Loucy (cell line): ENCODE results near the gene POU2F2.

Experiments
- H2AFZ ChIP-seq: fragments of 200-600 bp; sonication (generic); 2 replicates; pipeline ENCODE4 v1.6.0; 2016; ENCODE audit warnings: antibody characterized with exemption, mild to moderate bottlenecking, low read length, moderate library complexity
- H3F3A ChIP-seq: fragments of 200-600 bp; 2 replicates; pipeline ENCODE4 v1.6.0; 2016; ENCODE audit warnings: antibody characterized with exemption, low read depth, mild to moderate bottlenecking
- H3K27me3 ChIP-seq: fragments of 200-600 bp; sonication (generic); 2 replicates; pipeline ENCODE4 v1.6.1; 2014; ENCODE audit warnings: low read length, mild to moderate bottlenecking; ENCODE audit not compliant: insufficient read depth, poor library complexity, severe bottlenecking
- H3K36me3 ChIP-seq: fragments of 200-600 bp; sonication (generic); 2 replicates; pipeline ENCODE4 v1.6.1; 2016; ENCODE audit warnings: low read length; ENCODE audit not compliant: insufficient read depth
- H3K4me1 ChIP-seq: fragments of 200-600 bp; sonication (generic); 2 replicates; pipeline ENCODE4 v1.5.1; 2014; ENCODE audit warnings: low read length, mild to moderate bottlenecking; ENCODE audit not compliant: insufficient read depth, poor library complexity, severe bottlenecking
- H3K4me2 ChIP-seq: fragments of 200-600 bp; sonication (generic); 2 replicates; pipeline ENCODE4 v1.6.0; 2014; ENCODE audit warnings: antibody characterized with exemption, low read length, low read depth, mild to moderate bottlenecking; ENCODE audit not compliant: poor library complexity, severe bottlenecking
- H3K4me3 ChIP-seq: fragments of 200-600 bp; sonication (generic); 2 replicates; pipeline ENCODE4 v1.5.1; 2014; ENCODE audit warnings: low read length, mild to moderate bottlenecking, mixed read lengths; ENCODE audit not compliant: poor library complexity, severe bottlenecking
- H3K79me2 ChIP-seq: fragments of 200-600 bp; sonication (generic); 2 replicates; pipeline ENCODE4 v1.6.1; 2014; ENCODE audit warnings: low read length; ENCODE audit not compliant: insufficient read depth
- H3K9ac ChIP-seq: fragments of 200-600 bp; sonication (generic); 2 replicates; pipeline ENCODE4 v1.6.0; 2014; ENCODE audit warnings: mild to moderate bottlenecking, low read depth, low read length, moderate library complexity; ENCODE audit not compliant: poor library complexity, severe bottlenecking
- H3K9me2 ChIP-seq: fragments of 200-600 bp; sonication (generic); replicated peaks from 2 replicates; pipeline ENCODE4 v1.6.1; 2016; ENCODE audit warnings: low read depth, low read length, mixed read lengths
- H3K9me3 ChIP-seq: fragments of 200-600 bp; sonication (generic); 2 replicates; pipeline ENCODE4 v1.6.1; 2014; ENCODE audit warnings: mild to moderate bottlenecking, antibody characterized with exemption, low read length, low read depth; ENCODE audit not compliant: insufficient read depth
- H4K20me1 ChIP-seq: fragments of 200-600 bp; sonication (generic); 2 replicates; pipeline ENCODE4 v1.6.0; 2014; ENCODE audit warnings: antibody characterized with exemption, low read length, mild to moderate bottlenecking; ENCODE audit not compliant: insufficient read depth, poor library complexity, severe bottlenecking
- CTCF ChIP-seq: fragments of 200-600 bp; sonication (generic); conservative IDR thresholded peaks from 2 replicates; pipeline ENCODE4 v1.5.1; 2014; ENCODE audit warnings: mild to moderate bottlenecking, antibody characterized with exemption, low read length
- EZH2phosphoT487 ChIP-seq: fragments of 200-600 bp; IDR thresholded peaks from 2 replicates; pipeline ENCODE4 v1.6.1; 2018; ENCODE audit warnings: antibody characterized with exemption, mild to moderate bottlenecking, moderate library complexity, borderline replicate concordance

POU2F2 gene

GRCh38 chr19:42086770-42087550, 45.3 kb downstream of the POU2F2 start:
- no peaks in the 10 kb centered on the region for H3K9me2 ChIP-seq
- no peak overlapping the region for H3K4me3 ChIP-seq
- no peak for TF ChIP-seq EZH2phosphoT487
- TF ChIP-seq CTCF = no peak

GRCh38 chr19:42086188-42086736, 46.0 kb downstream of the POU2F2 start:
- H3K36me3 ChIP-seq = peaks cover 10% of the 10 kb centered on the region; the same call in 1 of the 2 replicates
- H3F3A ChIP-seq = no peaks in the 10 kb centered on the region
- H2AFZ ChIP-seq = no peak overlapping the region
- H4K20me1 ChIP-seq = peaks cover 3% of the 10 kb centered on the region
- no peaks in the 10 kb centered on the region for H3K9me3 ChIP-seq
- peaks cover 8% of the 10 kb centered on the region for H3K4me1 ChIP-seq
- no peaks in the 10 kb centered on the region for H3K9me2 ChIP-seq
- no peak overlapping the region for H3K4me2 ChIP-seq
- H3K79me2 ChIP-seq = peaks cover 7% of the 10 kb centered on the region; the same call in 1 of the 2 replicates
- no peak overlapping the region for H3K9ac ChIP-seq
- no peak for TF ChIP-seq EZH2phosphoT487
- no peak for TF ChIP-seq CTCF
- no peak overlapping the region for H3K4me3 ChIP-seq
- no peaks in the 10 kb centered on the region for H3K27me3 ChIP-seq

More at GRCh38 chr19:42086770-42087550, 45.3 kb downstream of the POU2F2 start:
- Histone ChIP-seq H3K4me1 (peaks cover 8% of the 10 kb centered on the region), H3K4me2 (no peak overlapping the region), H3K36me3 (peaks cover 4% of the 10 kb centered on the region; the same call in 1 of the 2 replicates), H3K9ac (no peak overlapping the region), H4K20me1 (no peaks in the 10 kb centered on the region), H3K9me3 (no peaks in the 10 kb centered on the region), H3K79me2 (0 out of 2 replicates have a peak, but pooled peaks cover under 1% of the 10 kb centered on the region), H2AFZ (no peak overlapping the region), H3F3A (no peaks in the 10 kb centered on the region), H3K27me3 (no peaks in the 10 kb centered on the region)

- Histone ChIP-seq H4K20me1 (peaks cover 29% of the 10 kb centered on the region), H3K9ac (no peak overlapping the region), H3K79me2 (peaks cover 34% of the 10 kb centered on the region), H3K36me3 (peaks cover 37% of the 10 kb centered on the region; the same call in 1 of the 2 replicates), H3K4me1 (peaks cover 4% of the 10 kb centered on the region), H3K9me3 (no peaks in the 10 kb centered on the region), H3F3A (no peaks in the 10 kb centered on the region), H2AFZ (no peak overlapping the region), H3K9me2 (no peaks in the 10 kb centered on the region), H3K4me2 (no peak overlapping the region), H3K27me3 (no peaks in the 10 kb centered on the region), H3K4me3 (no peak overlapping the region)
- TF ChIP-seq CTCF (no peak), EZH2phosphoT487 (no peak)
Observed at GRCh38 chr19:42083537-42083936, 48.7 kb downstream of the POU2F2 start.
